Stimulated activated CD4-positive, alpha-beta T cell treated with anti-CD3 and anti-CD28 coated beads, TNF-alpha, amount 100 ng/mL, for 1 hour (primary cell): Measurements from ENCODE around the gene ABL1.

Experiments
- DNase-seq, 3 donors: peaks; one replicate each; pipeline ENCODE4 v3.0.0-alpha.2; 2020; ENCODE audit warnings: low read depth in 3 of 3, low spot score in 1 of 3

ABL1 gene

DNA sequence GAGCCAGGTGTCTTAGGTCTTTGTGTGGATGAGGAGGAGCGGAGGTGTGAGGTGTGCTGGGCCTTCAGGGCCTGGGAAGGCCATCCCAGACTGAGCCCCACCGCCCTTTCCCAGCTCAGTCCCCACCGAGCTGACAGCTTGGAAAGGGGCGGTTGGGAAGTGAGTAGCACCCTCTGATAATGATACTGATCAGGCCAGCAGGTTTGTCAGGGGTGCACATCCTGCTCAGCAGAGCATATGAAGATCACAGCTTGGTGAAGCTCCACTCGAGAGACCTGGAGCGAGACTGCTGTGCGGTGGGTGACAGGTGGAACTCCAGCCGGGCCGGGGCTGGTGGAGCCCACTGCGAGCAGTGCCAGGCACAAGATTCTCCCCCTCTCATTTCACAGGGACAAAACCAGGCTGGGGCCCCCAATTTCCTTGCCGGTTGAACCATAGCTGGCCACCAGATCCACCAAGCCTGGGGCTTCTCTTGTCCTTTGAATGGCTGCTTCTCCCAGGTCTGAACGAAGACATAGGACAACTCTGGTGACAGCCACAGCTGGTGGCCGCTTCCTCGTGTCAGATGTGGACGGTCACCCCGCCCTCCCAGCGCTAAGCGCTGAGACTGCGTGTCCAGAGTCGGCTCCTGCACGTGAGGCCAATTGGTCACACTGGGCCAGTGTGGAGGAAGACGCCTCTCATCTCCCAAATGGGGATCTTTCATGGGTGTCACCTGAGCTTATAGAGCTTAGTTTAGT lies 53.3 kb downstream of the ABL1 start:
- no peak for DNase-seq

- DNase-seq = no peak
Observed at GRCh38 chr9:130890124-130890523, 55.1 kb downstream of the ABL1 start.

GRCh38 chr9:130890870-130891687 lies 56.0 kb downstream of the ABL1 start:
- no peak for DNase-seq

- no peak for DNase-seq
Observed at GRCh38 chr9:130891688-130892476, 56.8 kb downstream of the ABL1 start.

DNA sequence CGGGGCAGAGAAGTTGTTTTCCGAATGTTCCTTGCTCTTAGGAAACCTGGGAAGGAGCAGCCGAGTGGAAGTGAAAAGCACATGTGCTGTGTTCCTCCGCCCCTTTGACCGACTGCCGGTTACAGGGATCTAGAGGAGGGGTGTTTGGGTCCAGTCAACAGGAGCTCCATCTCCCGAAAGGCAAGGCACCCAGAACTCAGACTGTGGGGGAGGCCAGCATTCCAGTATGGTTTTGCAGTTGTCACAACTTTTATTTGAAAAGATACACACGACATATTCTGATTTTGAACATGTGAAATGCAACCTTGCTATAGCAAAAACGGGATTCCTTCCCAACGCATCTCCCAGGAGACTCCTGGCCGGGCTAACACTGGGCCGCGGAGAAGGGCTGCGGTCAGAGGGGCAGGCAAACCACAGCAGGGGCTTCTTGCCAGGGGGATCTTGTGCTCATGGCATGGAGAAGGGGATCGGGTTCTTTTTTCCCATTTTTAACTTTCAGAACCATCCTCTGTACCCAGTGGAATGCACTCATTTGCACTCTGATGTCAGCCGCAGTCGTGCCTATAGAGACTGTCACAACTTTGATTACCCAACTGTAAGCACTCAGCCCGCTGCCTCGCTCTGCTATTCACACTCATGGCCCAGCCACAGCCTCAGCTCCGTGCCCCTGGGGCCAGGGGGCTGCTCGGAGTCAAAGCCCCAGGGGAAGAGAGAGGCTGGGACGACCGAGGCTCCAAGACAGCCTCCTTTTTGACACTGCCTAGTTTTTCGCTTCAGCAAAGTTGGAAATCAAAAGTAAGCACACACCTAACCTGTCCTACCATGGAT lies 57.6 kb downstream of the ABL1 start:
- DNase-seq = no peak

GRCh38 chr9:130893341-130894101 lies 58.5 kb downstream of the ABL1 start:
- no peak for DNase-seq

- DNase-seq = no peak
Observed at GRCh38 chr9:130894546-130894945, 59.5 kb downstream of the ABL1 start.

GRCh38 chr9:130895038-130895437 lies 60.0 kb downstream of the ABL1 start:
- no peak for DNase-seq

GRCh38 chr9:130895481-130896232 lies 60.6 kb downstream of the ABL1 start:
- no peak for DNase-seq

GRCh38 chr9:130896233-130897014 lies 61.4 kb downstream of the ABL1 start, which contains the start of gene QRFP:
TSS of gene QRFP (minus strand) at chr9:130896812. CDS start at chr9:130893838, 2,974 bp downstream.
- DNase-seq = no peak

DNA sequence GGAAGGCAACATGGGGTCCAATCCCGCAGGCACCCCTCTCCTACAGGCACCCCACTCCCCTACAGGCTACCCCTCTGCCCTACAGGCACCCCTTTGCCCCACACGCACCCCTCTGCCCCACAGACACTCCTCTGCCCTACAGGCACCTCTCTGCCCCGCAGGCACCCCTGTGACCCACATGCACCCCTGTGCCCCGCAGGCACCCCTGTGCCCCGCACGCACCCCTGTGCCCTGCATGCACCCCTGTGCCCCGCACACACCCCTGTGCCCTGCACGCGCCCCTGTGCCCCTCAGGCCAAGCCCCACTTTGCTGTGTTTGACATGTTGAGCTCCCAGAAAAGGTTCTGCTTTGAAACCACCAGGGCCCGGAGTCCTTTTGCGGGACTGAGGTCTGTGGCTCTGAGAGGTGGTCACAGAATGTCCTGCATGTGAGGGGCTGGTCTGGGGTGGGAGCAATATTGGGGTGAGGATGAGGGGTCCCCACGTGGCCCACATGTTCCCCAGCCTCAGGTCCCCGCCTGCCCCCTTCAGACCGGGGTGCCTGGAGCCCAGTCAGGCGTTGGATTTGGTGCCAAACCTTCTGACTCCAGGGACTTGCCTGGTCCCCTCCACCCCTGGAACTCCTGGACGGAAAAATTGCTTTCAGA lies 62.2 kb downstream of the ABL1 start:
- no peak for DNase-seq

GRCh38 chr9:130897848-130898551 lies 62.9 kb downstream of the ABL1 start:
- no peak for DNase-seq

- no peak for DNase-seq
Observed at GRCh38 chr9:130898552-130898852, 63.4 kb downstream of the ABL1 start.

DNA sequence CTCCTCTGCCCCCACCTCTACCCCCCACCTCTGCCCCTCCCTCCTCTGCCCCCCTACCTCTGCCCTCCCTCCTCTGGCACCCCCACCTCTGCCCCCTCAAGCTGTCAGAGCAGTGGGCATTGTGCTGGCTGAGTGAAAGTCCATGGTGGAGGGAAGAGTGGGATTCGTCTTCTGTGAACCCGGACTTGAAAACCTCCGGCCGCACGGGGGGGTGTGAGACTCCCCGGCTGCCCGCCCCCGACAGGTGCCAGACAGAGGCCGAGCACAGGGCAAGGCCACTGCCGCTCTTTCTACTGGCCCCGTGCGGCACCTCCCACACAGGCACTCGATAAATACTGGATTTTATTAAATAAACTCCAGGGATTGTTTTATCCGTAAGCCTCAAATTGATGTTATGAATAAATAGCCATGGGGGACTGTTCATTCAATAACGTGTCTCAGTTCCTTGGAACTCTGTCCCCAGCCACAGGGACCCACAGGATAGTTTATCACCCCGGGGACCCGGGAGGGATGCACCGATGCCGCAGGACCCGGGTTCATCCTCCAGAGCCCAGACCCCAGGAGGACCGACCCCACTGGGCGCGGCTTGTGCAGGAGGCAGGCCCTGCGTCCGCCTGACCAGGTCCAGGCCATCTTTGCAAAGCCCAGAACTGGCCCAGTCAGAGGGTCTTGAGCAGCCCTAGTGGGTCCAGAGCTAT lies 64.1 kb downstream of the ABL1 start:
- DNase-seq = no peak

DNA sequence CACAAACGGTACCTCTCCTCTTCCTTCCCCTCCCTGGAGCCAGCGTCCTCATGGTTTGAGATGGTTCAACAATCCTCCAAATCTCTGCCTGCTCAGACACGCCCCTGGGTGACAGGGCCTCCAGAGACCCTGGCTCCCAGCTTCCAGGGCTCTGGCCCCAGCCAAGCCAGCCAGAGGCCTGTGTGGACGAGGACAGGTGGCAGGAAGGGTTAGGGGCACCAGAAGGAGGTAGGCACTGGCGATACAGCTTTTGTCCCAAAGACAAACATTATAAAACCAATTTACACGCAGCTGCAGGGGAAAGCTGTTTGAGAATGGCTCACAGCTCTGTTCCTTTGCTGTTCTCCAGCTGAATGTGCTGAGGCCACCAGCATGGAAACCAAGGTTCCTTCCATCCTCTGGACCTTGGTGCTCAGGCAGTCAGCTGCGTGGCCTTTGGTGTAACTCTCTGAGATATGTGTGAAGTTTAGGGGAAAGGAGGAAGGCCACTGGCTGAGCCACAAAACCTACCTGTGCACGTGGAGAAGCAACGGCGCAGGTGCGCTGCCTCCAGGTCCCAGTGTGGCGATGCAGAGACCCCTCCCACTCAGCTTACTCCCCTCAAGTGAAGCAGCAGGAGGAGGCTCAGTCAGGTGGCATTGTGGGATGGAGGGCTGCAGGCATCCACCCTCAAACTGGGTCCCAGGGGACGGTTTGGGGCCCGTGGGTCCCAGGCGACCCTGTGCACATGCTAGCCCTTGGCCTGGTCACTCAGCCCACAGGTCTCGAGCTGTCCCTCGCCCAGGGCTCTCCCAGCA lies 65.8 kb downstream of the ABL1 start:
- no peak for DNase-seq
